ENCODE results near the gene UTP11. TPM values are rescaled to one million over a fixed set of nuclear protein-coding genes. Genes with fewer than 3 reads are reported as not detected.
"Not testable (repeated sequence)": the region's sequence is repeated elsewhere in the genome, so short reads cannot be mapped to it uniquely, and the experiment has no call there.

UTP11 gene
- 49.6 and 55.7 TPM in 2 replicates for total RNA-seq

DNA sequence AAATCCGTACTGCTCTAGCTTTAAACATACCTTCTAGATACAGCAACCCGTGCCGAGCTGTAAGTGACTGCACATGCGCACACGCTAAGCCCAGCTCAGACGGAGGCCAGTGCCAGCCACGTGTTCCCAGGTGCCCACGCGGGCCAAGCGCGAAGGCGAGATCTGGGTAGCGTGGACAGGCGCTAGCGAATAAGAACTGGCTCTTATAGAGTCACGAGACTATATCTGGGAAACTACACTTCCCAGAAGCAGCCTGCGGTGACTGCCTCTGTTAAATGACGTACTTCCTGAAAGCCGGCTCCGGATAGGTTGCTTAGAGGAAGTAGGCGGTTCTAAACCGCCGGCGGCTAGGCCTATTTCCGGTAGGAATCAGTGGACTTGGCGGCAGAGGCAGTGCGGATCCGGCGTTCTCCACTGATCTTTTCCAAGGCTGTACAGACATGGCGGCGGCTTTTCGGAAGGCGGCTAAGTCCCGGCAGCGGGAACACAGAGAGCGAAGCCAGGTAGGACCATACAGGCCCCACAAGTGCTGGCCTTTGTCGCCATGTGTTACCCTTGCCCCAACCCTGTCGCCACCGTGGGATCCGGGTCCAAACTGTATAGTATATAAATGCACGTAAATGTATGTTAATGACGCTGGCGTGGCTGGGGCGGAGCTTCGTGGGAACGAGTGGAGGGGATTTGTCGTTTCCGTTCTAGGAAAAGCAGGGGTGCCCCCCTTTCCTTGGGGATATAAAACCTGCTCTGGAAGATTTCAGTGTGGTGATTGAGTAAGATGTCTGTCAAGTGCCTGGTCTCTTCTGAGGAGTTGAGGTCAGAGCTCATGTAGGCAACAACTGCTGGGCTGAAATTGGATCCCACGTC lies at the start of gene UTP11:
TSS of gene UTP11 (plus strand) at position 372 of the 864 bp plus-strand sequence. CDS start at position 441, 69 bp downstream.
- TF ChIP-seq, protein P1, sequence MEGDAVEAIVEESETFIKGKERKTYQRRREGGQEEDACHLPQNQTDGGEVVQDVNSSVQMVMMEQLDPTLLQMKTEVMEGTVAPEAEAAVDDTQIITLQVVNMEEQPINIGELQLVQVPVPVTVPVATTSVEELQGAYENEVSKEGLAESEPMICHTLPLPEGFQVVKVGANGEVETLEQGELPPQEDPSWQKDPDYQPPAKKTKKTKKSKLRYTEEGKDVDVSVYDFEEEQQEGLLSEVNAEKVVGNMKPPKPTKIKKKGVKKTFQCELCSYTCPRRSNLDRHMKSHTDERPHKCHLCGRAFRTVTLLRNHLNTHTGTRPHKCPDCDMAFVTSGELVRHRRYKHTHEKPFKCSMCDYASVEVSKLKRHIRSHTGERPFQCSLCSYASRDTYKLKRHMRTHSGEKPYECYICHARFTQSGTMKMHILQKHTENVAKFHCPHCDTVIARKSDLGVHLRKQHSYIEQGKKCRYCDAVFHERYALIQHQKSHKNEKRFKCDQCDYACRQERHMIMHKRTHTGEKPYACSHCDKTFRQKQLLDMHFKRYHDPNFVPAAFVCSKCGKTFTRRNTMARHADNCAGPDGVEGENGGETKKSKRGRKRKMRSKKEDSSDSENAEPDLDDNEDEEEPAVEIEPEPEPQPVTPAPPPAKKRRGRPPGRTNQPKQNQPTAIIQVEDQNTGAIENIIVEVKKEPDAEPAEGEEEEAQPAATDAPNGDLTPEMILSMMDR (IDR thresholded peaks at IDR 0.05; ENCODE audit: insufficient read depth, low read depth, low read length) = no peak
- peak within 1 kb of the TSS; percentile 82 for H3K4me3 ChIP-seq (ENCODE audit: low read depth, low read length)
- DNase-seq (ENCODE audit: low read depth) = peak; percentile 100

DNA sequence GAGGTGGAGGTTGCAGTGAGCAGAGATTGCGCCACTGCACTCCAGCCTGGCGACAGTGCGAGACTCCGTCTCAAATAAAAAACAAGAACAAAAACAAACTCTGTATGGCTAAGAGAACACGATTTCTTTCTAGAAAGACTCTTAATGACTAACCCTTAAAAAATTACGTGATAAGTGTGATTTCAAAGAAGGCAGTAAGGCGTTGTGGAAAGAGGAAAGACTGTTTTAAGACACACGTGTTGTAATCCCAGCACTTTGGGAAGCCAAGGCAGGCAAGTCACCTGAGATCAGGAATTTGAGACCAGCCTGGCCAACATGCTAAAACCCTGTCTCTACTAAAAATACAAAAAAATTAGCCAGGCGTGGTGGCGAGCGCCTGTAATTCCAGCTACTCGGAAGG lies 48.4 kb upstream of the UTP11 start:
- H3K4me3 ChIP-seq (ENCODE audit: low read depth, low read length); DNase-seq (ENCODE audit: low read depth): not testable (repeated sequence)

DNA sequence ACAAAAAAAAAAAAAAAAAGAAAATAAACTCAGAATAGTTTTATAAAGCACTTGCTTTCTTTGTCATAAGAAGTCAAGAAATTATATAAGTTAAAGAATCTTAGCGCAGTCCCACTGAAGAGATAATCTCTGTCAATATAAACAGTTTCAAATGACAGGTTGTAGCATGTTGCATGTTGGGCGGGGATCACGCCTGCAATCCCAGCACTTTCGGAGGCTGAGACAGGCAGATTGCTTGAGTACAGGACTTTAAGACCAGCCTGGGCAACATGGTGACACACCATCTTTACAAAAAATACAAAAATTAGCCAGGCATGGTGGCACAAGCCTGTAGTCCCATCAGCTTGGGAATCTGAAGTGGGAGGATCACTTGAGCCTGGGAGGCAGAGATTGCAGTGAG lies 47.2 kb upstream of the UTP11 start:
- TF ChIP-seq, protein P1 (IDR thresholded peaks at IDR 0.05; ENCODE audit: insufficient read depth, low read depth, low read length) = no peak
- no peak overlapping the region for H3K4me3 ChIP-seq (ENCODE audit: low read depth, low read length)
- DNase-seq (ENCODE audit: low read depth) = no peak

GRCh38 chr1:37973684-37974083 lies 38.9 kb upstream of the UTP11 start:
- not testable (repeated sequence) for DNase-seq (ENCODE audit: low read depth); H3K4me3 ChIP-seq (ENCODE audit: low read depth, low read length)

DNA sequence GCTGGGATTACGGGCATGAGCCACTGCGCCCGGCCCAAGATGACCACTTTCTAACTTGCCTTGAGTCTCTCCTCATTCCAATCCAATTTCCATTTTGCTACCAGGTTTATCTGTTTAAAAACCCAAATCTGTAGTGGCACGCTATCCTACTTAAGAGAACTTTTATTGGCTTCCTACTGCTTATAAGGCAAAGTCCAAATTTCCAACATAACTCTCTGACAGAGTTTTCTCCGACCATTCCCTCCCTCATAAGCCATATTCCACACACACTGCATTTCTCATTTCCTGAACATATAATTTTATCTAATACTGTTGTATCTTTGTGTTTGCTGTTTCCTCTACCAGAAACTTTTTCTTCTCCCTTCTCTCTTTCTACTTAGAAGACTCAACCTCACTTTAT lies 38.0 kb upstream of the UTP11 start:
- no peak for DNase-seq (ENCODE audit: low read depth)
- no peak overlapping the region for H3K4me3 ChIP-seq (ENCODE audit: low read depth, low read length)
- TF ChIP-seq, protein P1 (IDR thresholded peaks at IDR 0.05; ENCODE audit: insufficient read depth, low read depth, low read length) = no peak

- H3K4me3 ChIP-seq (ENCODE audit: low read depth, low read length) = not testable (repeated sequence)
- TF ChIP-seq, protein P1 (IDR thresholded peaks at IDR 0.05; ENCODE audit: insufficient read depth, low read depth, low read length) = peak; percentile 57
- DNase-seq (ENCODE audit: low read depth) = peak; percentile 64
These were observed 37.5 kb upstream of the UTP11 start for GRCh38 chr1:37975083-37975482.

- no peak for DNase-seq (ENCODE audit: low read depth)
- TF ChIP-seq, protein P1 (IDR thresholded peaks at IDR 0.05; ENCODE audit: insufficient read depth, low read depth, low read length) = no peak
- no peak overlapping the region for H3K4me3 ChIP-seq (ENCODE audit: low read depth, low read length)
These were observed 34.0 kb upstream of the UTP11 start for GRCh38 chr1:37978541-37978940.

DNA sequence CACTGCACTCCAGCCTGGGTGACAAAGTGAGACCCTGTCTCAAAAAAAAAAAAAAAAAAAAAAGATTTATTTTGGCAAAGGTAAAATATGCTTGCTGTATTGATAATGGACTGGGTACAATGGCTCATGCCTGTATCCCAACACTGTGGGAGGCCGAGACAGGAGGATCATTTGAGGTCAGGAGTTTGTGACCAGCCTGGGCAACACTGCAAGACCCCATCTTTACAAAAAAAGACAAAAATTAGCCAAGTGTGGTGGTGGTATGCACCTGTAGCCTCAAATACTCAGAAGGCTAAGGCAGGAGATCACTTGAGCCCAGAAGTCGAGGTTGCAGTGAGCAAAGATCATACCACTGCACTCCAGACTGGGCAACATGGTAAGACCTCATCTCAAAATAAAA lies 29.0 kb upstream of the UTP11 start:
- DNase-seq (ENCODE audit: low read depth) = no peak
- TF ChIP-seq, protein P1 (IDR thresholded peaks at IDR 0.05; ENCODE audit: insufficient read depth, low read depth, low read length) = no peak
- no peak overlapping the region for H3K4me3 ChIP-seq (ENCODE audit: low read depth, low read length)
